OCI-M2 (cell line): ENCODE measurements around the gene VSTM4.

Source experiments
- DNase-seq: peaks from one replicate; lab custom pipeline; 2025; ENCODE audit not compliant: unreplicated experiment; lab: John Stamatoyannopoulos, UW

Gene VSTM4

DNA sequence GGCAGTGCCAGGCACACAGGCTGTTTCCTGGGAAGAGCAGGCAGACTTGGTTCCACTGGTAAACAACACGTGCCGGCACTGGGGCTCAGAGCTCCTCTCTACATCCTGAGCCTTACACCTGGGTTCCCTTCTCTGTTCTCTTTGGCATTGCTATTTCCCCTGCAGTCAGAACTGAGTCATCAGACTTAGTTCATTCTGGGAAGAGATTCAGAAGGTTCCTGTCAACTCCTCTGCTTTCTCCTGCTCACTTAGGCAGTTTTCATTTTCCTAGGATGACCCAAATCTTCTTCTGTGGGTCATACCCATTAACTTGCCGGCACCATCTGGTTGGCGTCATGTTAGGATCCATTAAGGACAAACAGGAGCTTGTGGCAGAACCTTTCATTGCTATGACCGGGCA lies 142.3 kb downstream of the VSTM4 start:
- no peak for DNase-seq

- no peak for DNase-seq
These were observed 144.7 kb downstream of the VSTM4 start for GRCh38 chr10:48970654-48971053.

DNA sequence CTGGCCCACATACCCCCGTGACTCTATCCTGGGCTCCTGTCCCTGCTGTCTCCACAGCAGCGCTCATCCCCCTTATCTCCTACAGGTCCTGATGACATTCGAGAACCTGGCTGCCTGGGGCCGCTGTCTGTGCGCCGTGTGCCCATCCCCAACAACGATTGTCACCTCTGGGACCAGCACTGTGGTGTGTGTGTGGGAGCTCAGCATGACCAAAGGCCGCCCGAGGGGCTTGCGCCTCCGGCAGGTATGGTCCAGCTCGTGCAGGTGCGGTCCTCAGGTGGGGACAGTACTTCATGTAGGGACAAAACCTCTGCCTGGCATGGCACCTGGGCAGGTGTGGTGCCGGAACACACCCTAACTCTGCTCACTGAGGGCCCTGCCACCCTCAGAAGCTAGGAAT lies 145.3 kb downstream of the VSTM4 start:
- DNase-seq = no peak

GRCh38 chr10:48968036-48968435 lies 147.3 kb downstream of the VSTM4 start:
- DNase-seq = no peak

DNA sequence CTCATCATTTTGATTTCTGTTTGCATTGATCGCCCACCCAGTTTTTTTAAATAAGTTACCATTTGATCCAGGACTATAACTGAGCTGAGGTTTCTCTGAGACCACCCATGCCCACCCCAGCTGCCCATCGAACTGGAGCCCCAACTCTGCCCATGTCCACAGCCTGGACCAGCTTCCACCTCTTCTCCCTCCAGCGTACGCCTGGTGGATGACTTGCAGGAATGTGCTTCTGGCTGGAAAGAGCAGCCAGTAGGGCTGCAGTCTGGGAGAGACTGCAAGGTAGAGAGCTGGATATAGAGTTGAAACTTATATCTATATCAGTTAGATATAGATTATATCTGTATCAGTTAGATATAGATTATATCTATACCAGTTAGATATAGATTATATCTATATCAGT lies 149.9 kb downstream of the VSTM4 start:
- no peak for DNase-seq
